ENCODE data around the gene SLC25A19. TPM values are rescaled to one million over a fixed set of nuclear protein-coding genes. Genes with fewer than 3 reads are reported as not detected.

Gene SLC25A19
- total RNA-seq, 4 donors from 2014 or later: 4.7 to 59.9 (median 10.1) TPM

DNA sequence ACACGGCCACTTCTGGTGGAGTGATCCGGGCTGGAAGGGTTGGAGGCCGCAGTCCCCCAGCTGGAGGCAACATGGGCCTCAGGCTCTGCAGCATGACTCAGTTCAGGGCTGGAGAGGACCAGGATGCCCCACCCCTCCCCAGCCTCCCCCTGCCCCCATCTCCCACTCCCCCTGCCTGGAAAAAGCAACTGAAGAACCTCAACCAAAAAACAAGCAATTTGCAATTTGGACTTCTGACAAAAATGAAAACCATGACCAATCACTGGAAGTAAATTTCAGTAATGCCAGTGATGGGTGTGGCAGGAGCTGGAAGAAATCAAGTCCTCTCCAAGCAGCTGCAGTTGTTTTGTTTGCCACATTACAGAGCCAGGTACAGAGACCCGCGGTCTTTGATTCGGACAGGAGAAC lies 11.6 kb downstream of the SLC25A19 start:
- Histone ChIP-seq H3K9me3 (no peaks in the 10 kb centered on the region), H3K27ac (no peak overlapping the region), H3K36me3 (no peaks in the 10 kb centered on the region), H3K27me3 (no peaks in the 10 kb centered on the region), H3K4me3 (no peak overlapping the region), H3K4me1 (peaks cover 0 to 1% of the 10 kb centered on the region in 2 donors)
- intact Hi-C loops (cut with DNase I; ENCODE audit: low total_unique reads): no loop called here
- DNase-seq: no peak
- TF ChIP-seq, protein P1, sequence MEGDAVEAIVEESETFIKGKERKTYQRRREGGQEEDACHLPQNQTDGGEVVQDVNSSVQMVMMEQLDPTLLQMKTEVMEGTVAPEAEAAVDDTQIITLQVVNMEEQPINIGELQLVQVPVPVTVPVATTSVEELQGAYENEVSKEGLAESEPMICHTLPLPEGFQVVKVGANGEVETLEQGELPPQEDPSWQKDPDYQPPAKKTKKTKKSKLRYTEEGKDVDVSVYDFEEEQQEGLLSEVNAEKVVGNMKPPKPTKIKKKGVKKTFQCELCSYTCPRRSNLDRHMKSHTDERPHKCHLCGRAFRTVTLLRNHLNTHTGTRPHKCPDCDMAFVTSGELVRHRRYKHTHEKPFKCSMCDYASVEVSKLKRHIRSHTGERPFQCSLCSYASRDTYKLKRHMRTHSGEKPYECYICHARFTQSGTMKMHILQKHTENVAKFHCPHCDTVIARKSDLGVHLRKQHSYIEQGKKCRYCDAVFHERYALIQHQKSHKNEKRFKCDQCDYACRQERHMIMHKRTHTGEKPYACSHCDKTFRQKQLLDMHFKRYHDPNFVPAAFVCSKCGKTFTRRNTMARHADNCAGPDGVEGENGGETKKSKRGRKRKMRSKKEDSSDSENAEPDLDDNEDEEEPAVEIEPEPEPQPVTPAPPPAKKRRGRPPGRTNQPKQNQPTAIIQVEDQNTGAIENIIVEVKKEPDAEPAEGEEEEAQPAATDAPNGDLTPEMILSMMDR (IDR thresholded peaks at IDR 0.05): no peak
- no peak for TF ChIP-seq POLR2A (IDR thresholded peaks at IDR 0.05)

DNA sequence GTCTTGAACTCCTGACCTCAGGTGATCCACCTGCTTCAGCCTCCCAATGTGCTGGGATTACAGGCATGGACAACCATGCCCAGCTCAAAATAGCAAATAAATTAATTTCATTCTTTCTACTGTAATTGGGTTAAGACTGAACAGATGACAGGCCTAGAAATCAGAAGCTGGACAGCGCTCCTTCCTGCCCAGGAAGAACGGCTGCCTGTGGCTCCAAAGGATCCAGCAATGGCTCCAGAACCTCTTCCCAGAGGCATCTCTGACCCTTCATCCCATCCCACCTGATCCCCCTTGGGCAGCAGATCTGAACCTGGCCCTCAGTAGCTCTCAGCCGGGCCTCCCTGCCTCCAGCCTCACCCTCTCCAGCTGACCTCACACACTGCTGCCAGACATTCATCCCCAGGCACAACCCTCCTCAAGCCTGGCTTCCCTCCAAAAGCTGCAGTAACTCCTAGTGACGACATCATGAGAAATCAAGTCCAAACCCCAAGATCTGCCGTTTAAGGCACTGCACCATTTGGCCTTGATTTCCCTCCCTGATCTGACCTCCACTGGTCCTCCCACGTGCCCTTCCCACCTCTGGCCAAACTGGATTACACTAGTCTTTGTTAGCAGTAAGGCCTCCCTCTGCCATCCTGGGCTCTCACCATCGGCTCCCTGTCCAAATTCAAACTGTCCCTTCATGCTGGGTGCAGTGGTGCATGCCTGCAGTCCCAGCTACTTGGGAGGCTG lies 15.1 kb downstream of the SLC25A19 start:
- TF ChIP-seq POLR2A (IDR thresholded peaks at IDR 0.05): no peak
- TF ChIP-seq, protein P1 (IDR thresholded peaks at IDR 0.05): no peak
- Histone ChIP-seq H3K36me3 (no peaks in the 10 kb centered on the region), H3K4me1 (peaks cover 0 to 11% of the 10 kb centered on the region in 2 donors), H3K4me3 (no peak overlapping the region), H3K9me3 (no peaks in the 10 kb centered on the region), H3K27ac (no peak overlapping the region), H3K27me3 (no peaks in the 10 kb centered on the region)
- DNase-seq: no peak
- intact Hi-C loops (cut with DNase I; ENCODE audit: low total_unique reads): no loop called here

DNA sequence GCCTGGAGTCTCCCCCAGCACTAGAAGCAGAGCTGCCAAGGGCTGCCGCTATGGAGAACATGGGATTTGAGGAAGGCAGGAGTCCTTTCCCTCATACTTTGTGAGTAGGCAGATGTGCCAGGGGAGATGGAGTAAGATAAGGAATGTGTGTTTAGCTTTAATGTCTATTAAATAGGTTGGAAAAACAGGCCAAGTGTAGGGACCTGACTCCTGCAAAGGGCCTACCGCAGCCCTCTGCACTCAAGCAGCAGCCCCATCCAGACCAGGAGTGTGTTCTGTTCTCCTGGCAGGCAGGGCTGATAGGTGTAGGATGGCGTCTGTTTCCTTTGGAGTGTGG lies 16.4 kb downstream of the SLC25A19 start:
- intact Hi-C loops (cut with DNase I; ENCODE audit: low total_unique reads): no loop called here
- no peaks in the 10 kb centered on the region for H3K36me3 ChIP-seq
- peaks cover 0 to 11% of the 10 kb centered on the region in 2 donors for H3K4me1 ChIP-seq
- TF ChIP-seq, protein P1 (IDR thresholded peaks at IDR 0.05): no peak
- TF ChIP-seq POLR2A (IDR thresholded peaks at IDR 0.05): no peak
- no peak overlapping the region for H3K27ac ChIP-seq
- no peaks in the 10 kb centered on the region for H3K27me3 ChIP-seq
- no peak for DNase-seq
- H3K9me3 ChIP-seq: no peaks in the 10 kb centered on the region
- H3K4me3 ChIP-seq: no peak overlapping the region

DNA sequence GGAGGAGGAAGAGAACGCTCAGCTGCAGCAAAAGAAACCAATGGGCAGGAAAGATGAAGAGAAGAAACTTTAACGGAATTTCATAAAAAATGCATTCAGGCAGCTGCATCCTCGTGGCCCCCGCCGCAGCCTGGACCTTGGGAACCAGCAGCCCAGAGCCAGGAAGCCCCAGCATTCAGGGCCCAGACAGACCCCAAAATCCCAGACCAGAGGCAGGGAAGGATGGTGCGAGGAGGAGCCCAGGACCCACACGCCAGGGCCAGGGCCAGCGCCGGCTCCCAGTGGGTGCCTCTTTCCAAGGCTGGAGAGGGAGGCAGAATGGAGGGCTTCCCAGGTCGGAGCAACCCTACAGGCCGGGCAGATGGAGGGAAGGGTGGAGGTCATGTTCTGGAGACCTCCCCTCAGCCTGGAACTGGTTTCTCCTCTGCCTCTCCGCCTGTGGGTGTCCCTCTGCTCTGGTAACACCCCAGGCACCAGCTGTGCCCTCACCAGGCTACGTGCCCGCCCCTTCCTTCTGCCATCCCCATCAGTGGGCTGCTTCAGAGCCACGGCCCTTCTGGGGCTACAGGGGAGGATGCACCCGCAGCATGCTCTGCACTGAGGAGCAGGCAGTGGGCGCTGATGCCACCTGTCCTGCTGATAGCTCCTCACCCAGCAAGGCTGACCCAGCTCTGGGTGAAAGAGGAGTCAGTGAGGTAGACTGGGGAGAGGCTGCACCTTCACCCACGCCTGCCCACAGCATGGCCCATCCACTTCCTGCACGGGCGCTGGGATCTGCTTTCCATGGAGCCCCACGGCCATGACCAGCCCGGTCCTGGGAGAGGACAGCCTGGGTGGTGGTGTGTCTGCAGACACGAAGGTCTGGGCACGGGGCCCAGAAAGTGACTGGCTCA lies 17.0 kb downstream of the SLC25A19 start:
- Histone ChIP-seq H3K4me1 (peaks cover 0 to 11% of the 10 kb centered on the region in 2 donors), H3K27me3 (no peaks in the 10 kb centered on the region), H3K4me3 (peak overlapping the region; percentile 52 to 96), H3K36me3 (no peaks in the 10 kb centered on the region), H3K27ac (peak overlapping the region; percentile 79 to 94), H3K9me3 (no peaks in the 10 kb centered on the region)
- peak in 1 of 2 donors; percentile 31 for DNase-seq
- intact Hi-C loops (cut with DNase I; ENCODE audit: low total_unique reads): no loop called here
- TF ChIP-seq POLR2A (IDR thresholded peaks at IDR 0.05): no peak
- TF ChIP-seq, protein P1 (IDR thresholded peaks at IDR 0.05): no peak

Data from uterus (tissue), 4 donors.